Hindlimb muscle (tissue), 1 donor: ENCODE results near the gene STK39. TPM values are rescaled to one million over a fixed set of nuclear protein-coding genes. Genes with fewer than 3 reads are reported as not detected.
"Not testable (repeated sequence)": the region's sequence is repeated elsewhere in the genome, so short reads cannot be mapped to it uniquely, and the experiment has no call there.

ENCODE experiments used
- DNase-seq: peaks from one replicate; pipeline ENCODE4 v3.0.0-alpha.2; 2013
- polyA plus RNA-seq: library from polyadenylated mRNA; unstranded; fragments of 120-200 nt; gene quantifications from one replicate; pipeline ENCODE4 v1.2.1, GENCODE V29; 2013; ENCODE audit not compliant: insufficient read length

The STK39 gene
- polyA plus RNA-seq, 1 donor: 15.8 TPM

DNA sequence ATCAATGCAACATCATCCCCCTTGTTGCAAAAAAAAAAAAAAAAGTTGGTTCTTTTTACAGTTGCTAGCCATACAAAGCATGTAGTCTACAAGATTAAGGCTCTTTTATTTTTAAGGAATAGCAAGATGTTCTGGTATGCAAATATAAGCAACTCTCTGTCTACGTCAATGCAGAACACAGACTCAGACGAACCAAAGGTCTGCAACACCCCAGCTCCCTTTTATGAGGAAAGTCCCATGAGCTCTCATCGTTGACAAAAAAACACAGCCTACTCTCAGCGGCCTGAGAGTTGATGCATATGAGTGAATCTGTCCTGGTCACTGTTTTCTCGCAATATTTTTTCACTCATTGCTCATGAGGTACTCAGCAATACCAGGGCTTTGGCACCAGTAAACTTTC lies 112.9 kb downstream of the STK39 start:
- DNase-seq: no peak

DNA sequence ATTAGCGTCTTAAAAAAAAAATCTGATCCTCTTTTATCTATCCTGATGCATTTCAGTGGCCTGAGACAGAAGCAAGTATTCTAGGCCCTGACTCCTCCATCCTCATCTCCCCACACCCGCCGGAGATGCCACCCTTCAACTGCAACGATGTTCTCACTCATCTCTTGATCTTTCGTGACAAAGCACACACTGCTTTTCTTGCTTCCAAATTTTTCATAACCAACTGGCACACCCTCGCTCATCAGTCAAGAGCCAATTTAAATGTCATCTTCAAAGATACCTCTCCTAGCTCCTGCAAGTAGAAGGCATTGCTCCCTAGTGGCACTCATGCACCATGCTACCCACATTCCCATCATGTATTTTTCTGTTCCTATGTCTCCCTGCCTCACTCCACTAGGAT lies 115.0 kb downstream of the STK39 start:
- no peak for DNase-seq

DNA sequence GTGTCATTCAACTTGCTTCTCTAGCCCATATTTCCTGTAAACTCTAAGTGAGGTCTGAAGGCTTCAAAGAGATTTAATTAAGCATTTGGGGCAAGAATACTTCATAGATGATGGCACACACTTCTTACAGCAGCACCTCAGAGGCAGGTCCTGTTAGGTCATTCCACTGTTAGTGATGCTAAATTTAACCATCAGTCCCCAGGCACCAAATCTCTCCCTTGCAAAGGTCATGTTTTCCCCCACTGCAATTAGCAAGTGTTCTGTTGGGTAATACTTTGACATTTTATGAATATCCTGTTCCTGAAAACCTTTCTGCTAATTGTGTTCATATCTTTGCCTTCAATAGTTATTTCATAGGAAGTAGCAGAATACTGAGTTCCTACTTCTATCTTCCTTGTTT lies 117.0 kb downstream of the STK39 start:
- DNase-seq: no peak

DNA sequence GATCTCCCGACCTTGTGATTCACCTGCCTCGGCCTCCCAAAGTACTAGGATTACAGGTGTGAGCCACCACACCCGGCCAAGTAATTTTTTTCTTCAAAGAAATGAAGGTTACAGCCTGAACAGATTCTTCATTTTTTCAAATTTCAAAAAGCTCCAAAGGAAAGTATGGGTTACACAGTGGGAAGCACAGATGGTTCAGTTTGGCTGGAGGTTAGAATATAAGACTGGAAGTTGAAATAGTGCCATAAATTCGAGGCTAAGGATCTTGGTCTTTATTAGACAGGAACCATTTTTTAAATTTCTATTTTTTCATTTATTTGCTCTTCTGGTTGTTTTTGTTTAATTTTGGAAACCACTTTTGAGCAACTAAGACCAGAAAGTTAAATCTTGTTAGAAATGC lies 120.0 kb downstream of the STK39 start:
- no peak for DNase-seq

DNA sequence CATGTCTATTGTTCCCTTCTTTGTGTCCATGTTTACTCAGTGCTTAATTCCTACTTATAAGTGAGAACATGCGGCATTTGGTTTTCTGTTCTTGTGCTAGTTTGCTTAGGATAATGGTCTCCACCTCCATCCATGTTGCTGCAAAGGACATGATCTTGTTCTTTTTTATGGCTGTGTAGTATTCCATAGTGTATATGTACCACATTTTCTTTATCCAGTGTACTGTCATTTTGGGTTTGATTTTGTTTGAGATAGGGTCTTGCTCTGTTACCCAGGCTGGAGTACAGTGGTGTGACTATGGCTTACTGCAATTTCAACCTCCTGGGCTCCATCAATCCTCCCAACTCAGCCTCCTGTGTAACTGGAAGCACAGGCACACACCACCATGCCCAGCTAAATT lies 125.2 kb downstream of the STK39 start:
- not testable (repeated sequence) for DNase-seq

DNA sequence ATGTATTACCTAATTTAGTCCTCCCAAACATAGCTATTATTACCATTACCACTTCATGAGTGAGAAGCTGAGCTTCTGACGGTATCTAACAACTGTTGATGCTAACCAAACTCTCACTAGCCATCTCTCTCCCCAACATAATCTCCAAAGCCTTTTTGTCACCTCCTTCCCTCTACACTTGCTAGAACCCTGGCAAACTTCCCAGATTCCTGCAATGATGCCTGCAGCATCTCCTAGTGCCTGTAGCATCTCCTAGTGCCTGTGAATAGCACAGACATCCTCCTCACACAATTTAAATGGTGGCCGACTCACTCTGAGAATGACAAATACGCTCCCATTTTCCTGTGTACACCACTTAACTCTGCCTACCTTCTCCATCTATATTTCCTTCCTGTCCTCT lies 126.7 kb downstream of the STK39 start:
- DNase-seq: no peak

DNA sequence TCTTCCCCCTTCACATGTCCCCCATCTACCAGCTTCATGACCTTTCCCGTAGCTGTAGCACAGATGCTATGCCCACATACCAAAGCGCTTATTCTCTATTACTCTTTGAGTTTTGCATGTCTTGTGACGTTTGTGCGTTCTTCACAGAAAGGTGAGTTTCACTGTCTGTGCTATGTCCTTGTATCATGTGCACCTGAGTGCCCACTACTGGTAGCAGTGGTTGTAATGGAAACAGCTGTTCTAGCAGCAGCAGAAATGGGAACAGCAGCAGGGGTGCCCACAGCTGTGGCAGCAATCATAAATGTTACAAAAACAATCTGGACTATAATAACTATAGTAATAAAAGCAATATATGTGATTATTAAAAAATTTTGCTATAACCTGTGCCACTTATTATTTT lies 127.1 kb downstream of the STK39 start:
- DNase-seq: no peak

DNA sequence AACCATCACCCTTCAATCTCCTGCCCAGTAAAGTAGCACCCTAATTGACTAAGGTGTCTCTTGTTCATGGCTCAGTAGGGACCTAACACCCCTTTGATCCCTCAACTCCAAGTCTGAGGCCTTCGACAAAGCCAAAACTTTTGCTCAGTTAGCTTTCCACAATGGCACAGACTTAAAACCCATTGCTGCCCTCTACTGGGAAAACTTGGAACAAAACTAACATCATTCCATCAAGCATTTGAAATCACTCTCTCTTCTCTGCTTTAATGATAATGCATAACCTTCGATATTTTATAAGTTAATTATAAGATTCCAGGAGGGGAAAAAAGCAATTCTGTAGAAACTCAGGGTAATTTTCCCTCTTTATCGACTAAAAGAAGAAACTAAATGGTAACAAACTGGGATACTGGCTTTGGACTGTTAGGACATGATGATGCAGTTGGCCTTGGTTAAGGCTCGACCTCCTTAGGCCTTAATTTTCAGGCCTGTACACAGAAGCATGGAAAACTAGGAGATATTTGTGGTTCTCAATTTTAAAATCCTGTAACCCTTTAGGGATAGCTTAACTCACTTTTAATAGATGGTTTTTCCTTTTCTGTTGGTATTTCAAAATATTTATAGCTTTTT lies 127.8 kb downstream of the STK39 start:
- DNase-seq: peak; percentile 47

DNA sequence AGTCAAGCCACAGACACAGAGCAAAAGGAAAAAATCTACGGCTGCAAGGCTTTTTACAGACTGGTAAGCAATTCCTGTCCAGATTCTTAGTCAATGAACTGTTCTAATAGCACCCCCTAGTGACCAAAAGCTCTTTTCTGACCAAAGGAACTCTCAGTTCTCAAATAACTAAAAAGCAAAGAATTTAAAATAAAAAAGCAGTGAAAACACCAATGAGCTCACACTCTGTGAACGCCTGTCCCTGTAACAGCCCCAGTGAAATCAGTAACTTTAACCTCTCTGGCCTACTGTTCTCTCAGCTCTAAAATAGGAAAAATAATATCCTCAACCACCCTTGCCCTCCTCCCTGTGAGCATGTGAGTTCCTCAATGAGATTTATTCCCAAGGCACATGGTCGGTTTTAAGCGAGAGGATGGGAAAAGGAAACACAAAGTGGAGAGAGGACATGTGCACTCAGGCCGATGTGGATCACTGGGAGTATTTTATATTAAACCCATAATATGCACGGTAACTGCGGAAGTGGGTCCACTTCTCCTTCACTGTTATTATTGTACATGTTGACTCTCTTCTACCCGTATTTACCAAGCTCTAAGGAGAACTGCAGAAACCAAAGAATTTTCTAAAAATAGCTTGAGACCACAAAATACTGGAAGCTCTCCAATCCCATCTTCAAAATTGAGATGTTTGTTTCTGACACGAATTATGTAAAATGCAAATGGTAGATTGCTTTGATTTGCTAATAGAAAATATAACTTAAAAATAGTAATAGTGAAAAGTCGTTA lies 128.5 kb downstream of the STK39 start:
- peak; percentile 73 for DNase-seq

DNA sequence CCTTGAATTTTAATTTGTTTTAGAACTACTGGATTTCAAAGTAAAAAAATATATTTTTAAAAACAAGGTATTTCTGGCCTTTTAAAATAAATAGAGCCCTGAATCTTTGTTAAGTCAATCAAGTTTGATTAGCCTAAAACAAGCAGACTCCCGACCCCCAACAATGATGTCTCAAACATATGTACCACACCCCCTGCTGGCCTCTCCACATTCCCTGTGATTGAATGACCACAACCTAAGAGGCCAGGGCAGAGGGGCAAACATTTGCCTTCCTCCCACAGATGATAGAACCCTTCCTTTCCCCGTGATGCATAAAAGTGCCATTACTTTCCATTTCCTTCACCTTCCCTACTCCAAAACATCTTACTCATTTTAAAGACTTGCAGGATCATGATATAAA lies 130.9 kb downstream of the STK39 start:
- DNase-seq: no peak

DNA sequence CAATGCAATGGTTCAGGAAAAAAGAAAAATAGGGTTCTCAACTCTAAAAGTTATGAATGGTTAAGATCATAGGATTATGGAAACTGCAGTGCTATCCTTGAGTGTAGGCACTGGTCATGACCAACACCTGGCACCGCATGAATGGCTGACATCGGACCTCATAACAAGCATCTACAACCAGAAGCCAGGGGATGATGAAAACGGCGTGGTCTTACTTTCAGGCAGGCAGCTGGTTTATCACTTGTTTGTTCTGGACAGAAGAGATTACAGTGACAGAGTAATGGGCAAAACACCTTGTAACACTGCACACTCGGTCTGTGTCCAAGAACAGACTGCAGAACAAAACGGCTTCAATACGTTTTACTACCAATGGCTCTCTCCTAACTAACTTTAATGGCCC lies 132.8 kb downstream of the STK39 start:
- DNase-seq: no peak

DNA sequence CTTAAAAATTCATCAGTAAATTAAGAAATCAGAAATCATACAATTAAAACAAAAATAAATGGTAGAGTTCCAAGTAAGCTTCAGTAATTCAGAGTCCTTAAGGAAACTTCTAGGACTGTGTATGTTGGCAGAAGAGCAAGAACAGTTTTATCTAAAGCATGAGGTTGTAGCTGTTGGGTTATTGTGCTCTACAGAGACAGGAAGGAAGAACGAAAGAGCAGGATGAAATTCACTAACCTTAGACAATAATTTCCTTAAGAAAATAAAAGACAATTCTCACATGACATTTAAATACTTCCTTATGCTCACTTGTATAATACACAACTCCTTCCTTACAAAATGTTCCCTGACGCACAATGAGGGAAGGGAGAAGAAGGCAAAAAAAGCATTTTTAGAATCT lies 133.4 kb downstream of the STK39 start:
- DNase-seq: no peak

DNA sequence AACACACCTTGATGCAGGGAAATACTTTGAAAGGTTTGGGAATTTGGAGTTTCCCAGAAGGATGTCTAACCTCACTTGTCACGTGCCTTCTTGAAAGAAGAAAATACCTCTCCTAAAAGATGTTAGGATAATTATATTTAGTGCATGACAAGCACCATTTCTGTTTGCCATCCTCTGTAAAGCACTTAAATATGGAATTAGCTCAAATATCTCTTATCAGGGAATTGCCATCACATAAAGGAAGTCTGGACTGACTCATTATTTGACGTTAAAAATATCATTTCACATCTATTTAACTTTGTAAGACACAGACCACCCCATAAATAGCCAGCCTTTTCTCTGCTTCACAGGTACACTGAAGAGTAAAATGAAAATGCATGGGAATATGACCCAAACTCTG lies 140.1 kb downstream of the STK39 start:
- DNase-seq: no peak

DNA sequence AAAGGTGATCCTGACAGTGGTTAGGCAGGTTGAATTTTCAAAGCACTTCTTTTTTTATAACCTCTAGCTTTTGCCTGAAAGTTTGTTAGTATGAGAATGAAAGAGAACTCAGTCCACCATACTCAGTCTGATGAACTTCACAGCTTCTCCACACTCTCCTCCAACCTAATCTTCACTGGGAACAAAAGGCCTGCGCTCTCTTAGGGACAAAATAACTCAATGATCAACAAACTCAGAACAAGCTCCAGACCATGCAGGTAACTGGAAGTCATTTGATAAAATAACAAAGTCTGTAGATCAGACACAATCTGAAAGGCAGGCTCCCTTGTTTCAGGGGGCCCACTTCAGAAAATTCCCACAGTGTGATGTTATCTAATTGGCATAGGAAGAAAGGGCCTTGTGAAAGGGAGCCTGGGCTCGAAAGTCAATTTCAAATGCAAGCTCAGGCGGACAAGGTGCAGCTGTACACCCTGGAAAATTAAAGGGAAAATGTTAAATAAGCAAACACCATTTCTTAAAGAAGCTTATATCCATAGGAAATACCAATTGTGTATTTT lies 142.2 kb downstream of the STK39 start:
- DNase-seq: no peak

DNA sequence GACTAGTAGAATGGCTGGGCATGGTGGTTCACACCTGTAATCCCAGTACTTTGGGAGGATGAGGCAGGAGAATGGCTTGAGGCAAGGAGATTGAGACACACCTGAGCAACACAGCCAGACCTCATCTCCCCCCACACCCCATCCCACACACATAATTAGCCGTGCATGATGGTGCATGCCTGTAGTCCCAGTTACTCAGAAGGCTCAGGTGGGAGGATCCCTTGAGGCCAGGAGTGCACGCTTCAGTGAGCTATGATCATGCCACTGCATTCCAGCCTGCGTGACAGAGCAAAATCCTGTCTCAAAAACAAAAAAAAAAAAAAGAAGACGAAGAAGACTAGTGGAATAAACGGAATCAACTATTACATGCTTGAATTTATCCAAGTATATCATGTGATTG lies 150.0 kb downstream of the STK39 start:
- no peak for DNase-seq

DNA sequence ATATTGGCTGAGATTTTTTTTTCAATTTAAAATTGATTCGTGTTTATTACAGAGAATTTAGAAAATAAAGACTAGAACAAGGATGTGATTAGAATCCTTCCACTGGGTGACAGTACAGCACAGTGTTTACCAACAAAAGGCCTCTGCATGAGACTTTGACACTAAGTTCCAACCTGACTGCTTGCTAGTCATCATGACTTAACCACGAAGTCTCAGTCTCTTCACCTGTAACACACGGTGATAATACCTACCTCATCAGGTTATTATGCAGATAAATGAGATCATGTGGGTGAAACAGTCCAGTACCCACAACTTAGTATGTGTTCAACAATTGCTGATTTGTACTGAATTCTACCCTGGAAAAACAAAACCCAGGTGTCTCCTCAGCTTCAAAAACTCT lies 151.2 kb downstream of the STK39 start:
- no peak for DNase-seq

DNA sequence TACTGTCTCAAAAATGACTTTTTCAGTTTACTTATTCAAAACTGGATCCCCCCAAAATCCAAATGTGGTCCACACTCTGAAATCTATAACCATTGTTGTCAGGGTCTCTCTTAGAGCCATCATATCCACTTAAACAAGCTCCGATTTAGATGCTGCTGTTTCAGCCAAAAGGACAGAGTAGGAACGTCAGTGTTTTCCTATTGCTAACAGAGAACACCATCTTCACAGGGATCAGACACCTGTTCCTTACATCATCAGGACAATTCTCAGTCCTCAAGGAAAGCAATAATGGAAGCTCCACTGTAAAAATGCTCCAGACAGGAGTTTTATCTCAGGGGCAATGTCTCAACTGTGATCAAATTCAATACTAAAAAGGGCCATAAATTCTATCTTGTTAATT lies 155.4 kb downstream of the STK39 start:
- DNase-seq: no peak

DNA sequence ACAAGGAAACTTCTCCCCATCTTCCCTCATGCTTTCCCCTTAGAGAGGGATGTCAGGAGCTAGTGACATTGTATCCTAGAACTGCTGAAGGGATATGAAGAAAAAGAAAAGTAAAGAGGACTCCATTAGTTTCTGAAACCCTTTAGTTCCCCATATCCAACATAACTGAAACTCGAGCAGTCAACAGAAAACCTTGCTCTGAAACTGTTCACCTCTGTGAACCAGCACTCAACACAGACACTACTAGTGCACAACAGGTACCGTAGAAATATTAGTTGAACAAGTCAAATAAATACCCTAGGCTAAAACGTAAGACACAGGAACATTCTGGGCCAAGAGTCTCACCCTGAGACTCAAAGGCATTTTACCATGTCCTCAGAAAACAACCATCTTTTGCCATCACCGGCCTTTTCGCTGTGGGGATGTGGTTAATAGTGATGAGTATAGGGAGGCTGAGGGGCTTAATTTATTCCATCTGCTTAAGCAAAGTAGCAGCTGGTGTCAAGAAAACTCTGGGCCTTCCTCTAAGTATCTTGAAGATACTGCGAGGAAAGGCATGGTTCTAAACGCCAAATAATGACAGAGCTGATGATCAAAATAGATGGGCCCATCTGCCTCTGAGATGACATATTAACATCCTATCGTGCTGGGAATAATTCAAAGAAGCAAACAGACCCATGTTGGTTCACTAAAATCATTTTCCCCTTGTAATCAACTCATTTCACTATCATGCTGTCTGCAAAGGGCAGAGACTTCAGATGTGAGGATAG lies 156.8 kb downstream of the STK39 start:
- DNase-seq: no peak

DNA sequence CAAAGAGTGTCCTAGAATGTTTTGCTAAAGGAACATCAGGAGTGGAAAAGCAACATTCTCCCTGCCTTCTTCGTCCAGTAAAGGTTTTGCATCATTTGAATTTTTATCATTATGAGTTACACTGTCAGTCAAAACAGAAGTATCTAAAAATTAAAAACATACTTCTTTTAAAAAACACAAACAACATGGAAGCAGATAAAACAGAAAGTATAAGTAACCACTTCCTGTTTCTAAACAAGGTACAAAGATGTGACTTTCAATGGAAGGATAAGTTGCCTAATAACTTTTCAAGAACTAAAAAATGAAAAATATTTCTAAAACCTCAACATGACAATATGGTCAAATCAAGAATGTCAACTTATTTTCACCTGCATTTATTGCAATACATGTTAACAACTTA lies 158.2 kb downstream of the STK39 start:
- no peak for DNase-seq

DNA sequence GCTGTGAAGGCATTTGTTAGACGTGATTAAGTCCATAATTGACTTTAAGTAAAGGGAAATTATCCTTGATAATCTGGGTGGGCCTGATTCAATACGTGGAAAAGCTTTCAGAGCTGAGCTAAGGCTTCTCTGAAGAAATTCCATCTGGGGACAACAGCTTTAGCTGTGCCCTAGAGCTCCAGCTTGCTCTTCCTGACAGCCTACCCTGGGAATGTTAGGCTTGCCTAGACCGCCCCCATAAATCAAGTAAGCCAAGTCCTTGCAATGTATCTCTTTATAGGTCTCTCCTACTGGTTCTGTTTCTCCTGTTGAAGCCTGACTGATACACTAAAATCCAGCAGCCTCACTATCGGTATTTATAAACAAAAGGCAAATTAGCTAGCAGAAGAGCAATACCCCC lies 160.0 kb downstream of the STK39 start:
- no peak for DNase-seq

DNA sequence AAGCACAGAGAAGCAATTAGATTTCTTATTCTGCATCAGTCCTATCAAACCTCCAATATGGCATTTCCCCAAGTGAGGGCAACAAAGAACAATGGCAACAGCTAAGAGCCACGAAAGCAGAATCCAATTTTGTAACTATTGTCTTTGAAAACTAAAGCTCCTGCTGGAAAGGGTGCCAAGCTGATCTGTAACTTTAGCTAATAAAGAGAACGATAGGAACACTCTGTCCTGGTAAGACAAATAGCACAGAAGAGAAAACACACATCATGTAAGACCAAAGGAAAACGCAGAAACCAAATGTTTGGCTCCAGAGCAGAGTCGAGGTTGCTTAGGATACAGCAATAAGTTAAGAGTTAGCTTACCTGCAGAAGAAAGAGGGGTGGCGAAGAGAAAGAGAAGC lies 160.5 kb downstream of the STK39 start:
- no peak for DNase-seq

DNA sequence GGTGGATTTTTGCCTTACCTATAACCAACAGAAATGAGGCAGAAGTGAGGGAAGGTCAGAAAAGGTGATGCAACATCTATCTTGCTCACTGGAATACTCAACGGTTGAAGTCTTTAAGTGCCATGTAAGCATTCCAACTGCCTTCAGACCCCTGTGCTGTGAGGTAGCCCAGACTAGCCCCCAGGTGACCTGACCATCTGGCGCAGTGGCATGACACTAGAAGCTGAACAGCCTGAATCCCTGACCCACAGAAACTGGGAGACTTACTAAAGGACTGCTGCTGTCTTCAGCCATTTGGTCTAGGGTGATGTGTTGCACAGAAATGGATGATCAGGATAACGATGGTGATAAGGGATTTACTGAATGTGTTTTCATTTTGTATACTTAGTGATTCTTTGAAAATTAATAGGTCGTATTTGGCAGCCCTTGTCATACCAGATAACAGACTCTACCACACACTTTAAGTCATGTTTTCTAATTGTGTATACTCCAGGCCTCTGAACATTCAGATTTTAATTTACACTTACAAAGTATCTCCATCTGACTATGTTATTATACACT lies 161.5 kb downstream of the STK39 start:
- DNase-seq: no peak

DNA sequence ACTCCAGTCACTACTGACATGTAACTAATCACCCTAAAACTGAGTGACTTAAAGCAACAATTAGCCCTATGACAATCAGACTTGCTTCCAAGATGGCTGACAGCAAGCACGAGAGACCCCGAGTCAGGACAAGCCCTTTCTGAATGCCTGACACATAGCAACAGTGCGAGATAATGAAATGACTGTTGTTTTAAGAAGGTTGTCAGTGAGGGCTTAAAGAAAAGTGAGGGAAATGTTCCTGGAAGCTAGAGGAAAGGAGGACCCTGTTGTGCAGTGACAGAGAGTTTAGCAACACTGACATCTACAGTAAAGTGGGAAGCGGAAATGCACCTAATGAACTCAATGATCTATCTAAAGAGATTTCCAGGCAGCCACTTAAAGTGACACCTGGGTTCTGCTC lies 163.1 kb downstream of the STK39 start:
- DNase-seq: no peak
